ENCODE results near the gene RPS23. TPM values are rescaled to one million over a fixed set of nuclear protein-coding genes. Genes with fewer than 3 reads are reported as not detected.

RPS23 gene
- total RNA-seq, 2 experiments from 2014 or later = 2,952 to 3,790 TPM

DNA sequence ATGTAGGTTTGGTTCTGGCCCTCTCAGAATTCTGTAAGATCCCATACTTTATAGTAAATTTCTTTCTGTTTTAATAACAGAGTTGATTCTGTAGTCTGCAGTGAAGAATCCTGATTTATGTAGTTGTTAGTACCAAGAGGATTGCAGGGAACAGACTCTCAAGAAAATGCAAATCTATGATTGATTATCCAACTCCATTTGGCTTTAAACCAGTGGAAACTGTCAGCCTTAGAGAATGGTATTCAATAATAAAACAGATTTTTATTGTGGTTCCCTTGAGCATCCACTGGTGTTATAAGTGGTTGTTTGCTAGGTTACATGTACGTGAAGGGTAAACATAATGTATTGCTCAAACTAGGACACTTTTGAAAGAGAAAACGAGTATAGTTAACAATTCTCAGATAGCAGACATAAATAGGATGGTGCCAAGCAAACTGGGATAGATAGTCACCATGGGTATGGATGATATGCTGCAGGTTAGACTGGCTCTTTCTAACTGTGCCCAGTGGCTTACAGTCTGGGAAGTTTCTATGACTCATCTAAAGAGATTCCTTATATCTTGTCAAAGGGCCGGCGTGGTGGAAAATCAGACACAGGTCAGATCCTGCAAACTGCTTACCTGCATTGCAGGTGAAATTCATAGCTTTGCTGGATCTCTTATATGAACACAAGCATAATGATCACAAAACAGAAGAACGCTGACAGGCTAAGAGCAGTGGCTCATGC lies 41.7 kb upstream of the RPS23 start:
- ChIA-PET POLR2A (no interaction called here), CTCF (ENCODE audit: unreplicated experiment) (no interaction called here)
- H3K4me1 ChIP-seq (ENCODE audit: insufficient read depth, low read length, poor library complexity, severe bottlenecking) = no peaks in the 10 kb centered on the region
- no peaks in the 10 kb centered on the region for H4K20me1 ChIP-seq (ENCODE audit: insufficient read depth, low read length)
- H3K79me2 ChIP-seq (ENCODE audit: insufficient read depth, low read depth, low read length) = no peaks in the 10 kb centered on the region
- intact Hi-C loops (cut with micrococcal nuclease; ENCODE audit: unreplicated experiment) = no loop called here
- H3K4me3 ChIP-seq (ENCODE audit: low read depth, low read length, poor library complexity, severe bottlenecking) = no peak overlapping the region
- H3K27ac ChIP-seq (ENCODE audit: low read depth, low read length, poor library complexity, severe bottlenecking) = no peak overlapping the region
- BruUV-seq (replicated peaks) = no TSS peak
- DNase-seq (ENCODE audit: low spot score) = no peak
- TF ChIP-seq EZH2phosphoT487 (IDR thresholded peaks at IDR 0.05; ENCODE audit: borderline replicate concordance, low read depth, low read length) = no peak
- TF ChIP-seq, protein P1, sequence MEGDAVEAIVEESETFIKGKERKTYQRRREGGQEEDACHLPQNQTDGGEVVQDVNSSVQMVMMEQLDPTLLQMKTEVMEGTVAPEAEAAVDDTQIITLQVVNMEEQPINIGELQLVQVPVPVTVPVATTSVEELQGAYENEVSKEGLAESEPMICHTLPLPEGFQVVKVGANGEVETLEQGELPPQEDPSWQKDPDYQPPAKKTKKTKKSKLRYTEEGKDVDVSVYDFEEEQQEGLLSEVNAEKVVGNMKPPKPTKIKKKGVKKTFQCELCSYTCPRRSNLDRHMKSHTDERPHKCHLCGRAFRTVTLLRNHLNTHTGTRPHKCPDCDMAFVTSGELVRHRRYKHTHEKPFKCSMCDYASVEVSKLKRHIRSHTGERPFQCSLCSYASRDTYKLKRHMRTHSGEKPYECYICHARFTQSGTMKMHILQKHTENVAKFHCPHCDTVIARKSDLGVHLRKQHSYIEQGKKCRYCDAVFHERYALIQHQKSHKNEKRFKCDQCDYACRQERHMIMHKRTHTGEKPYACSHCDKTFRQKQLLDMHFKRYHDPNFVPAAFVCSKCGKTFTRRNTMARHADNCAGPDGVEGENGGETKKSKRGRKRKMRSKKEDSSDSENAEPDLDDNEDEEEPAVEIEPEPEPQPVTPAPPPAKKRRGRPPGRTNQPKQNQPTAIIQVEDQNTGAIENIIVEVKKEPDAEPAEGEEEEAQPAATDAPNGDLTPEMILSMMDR (conservative IDR thresholded peaks at IDR 0.05; ENCODE audit: low read length) = no peak
- no peaks in the 10 kb centered on the region for H3K9me2 ChIP-seq (ENCODE audit: insufficient read depth, low read length)
- H3K4me2 ChIP-seq (ENCODE audit: low read length) = no peak overlapping the region
- no peaks in the 10 kb centered on the region for H3K9me3 ChIP-seq (ENCODE audit: low read length)
- no peaks in the 10 kb centered on the region for H3K36me3 ChIP-seq (ENCODE audit: insufficient read depth, low read length)
- no peak overlapping the region for H2AFZ ChIP-seq (ENCODE audit: low read length)

DNA sequence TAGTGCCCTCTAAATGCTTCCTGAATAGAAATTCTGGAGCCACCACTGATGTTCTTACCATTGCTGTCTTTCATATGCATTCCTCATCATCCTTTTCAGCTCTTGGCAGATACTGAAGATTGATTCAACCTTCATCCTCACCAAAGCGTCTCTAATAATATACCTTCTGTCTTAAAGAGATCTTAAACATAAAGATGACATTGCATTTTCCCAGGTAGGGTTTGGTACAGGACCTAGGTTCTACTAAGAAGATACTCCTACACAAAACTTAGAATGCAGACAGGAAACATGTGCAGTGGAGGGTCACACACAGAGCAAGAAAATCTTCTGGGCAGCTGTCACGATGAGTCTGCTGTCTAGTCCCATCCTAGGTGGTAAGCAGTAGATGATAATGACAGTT lies 41.0 kb upstream of the RPS23 start:
- TF ChIP-seq, protein P1 (conservative IDR thresholded peaks at IDR 0.05; ENCODE audit: low read length) = no peak
- no peak for TF ChIP-seq EZH2phosphoT487 (IDR thresholded peaks at IDR 0.05; ENCODE audit: borderline replicate concordance, low read depth, low read length)

DNA sequence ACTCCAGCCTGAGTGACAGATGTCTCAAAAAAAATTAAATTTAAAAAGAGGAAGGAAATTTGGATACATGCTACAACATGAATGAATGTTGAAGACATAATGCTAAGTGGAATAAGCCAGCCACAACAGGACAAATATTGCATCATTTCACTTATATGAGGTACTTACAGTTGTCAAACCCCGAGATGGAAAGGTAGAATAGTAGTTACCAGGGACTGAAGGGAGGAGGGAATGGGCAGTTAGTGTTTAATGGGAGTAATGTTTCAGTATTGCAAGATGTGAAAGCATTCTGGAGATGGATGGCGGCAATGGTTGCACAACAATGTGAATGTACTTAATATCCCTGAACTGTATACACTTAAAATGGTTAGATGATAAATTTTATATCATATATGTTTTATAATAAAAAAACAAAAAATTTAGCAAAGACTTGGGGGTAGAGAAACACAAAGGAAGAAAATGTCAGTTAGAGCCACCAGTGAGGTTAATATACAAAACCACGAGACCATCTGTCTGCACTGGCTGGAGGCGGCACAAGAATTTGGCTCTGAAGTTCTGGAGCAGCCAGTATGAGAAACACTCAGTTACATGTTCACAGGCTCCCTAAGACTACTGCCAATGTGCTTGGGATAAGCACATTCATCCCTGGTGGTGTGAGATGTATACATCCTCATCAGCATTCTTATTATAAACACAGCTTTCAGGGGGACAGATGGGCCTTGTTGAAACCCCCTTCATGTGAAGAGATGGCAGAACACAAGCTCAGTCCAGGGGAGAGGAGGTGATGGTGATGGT lies 37.0 kb upstream of the RPS23 start:
- Histone ChIP-seq H4K20me1 (ENCODE audit: insufficient read depth, low read length) (no peaks in the 10 kb centered on the region), H3K4me2 (ENCODE audit: low read length) (no peak overlapping the region), H2AFZ (ENCODE audit: low read length) (no peak overlapping the region), H3K9me2 (ENCODE audit: insufficient read depth, low read length) (no peaks in the 10 kb centered on the region), H3K27ac (ENCODE audit: low read depth, low read length, poor library complexity, severe bottlenecking) (no peak overlapping the region), H3K36me3 (ENCODE audit: insufficient read depth, low read length) (no peaks in the 10 kb centered on the region), H3K79me2 (ENCODE audit: insufficient read depth, low read depth, low read length) (no peaks in the 10 kb centered on the region), H3K9me3 (ENCODE audit: low read length) (no peaks in the 10 kb centered on the region), H3K4me3 (ENCODE audit: low read depth, low read length, poor library complexity, severe bottlenecking) (no peak overlapping the region), H3K4me1 (ENCODE audit: insufficient read depth, low read length, poor library complexity, severe bottlenecking) (no peaks in the 10 kb centered on the region)
- TF ChIP-seq, protein P1 (conservative IDR thresholded peaks at IDR 0.05; ENCODE audit: low read length) = no peak
- no peak for TF ChIP-seq EZH2phosphoT487 (IDR thresholded peaks at IDR 0.05; ENCODE audit: borderline replicate concordance, low read depth, low read length)
- intact Hi-C loops (cut with micrococcal nuclease; ENCODE audit: unreplicated experiment) = no loop called here
- DNase-seq (ENCODE audit: low spot score) = no peak
- ChIA-PET CTCF (ENCODE audit: unreplicated experiment) (no interaction called here), POLR2A (no interaction called here)
- no TSS peak for BruUV-seq (replicated peaks)

More for the DNA sequence above, 41.0 kb upstream of the RPS23 start:
- no peak overlapping the region for H3K4me2 ChIP-seq (ENCODE audit: low read length)
- ChIA-PET CTCF (ENCODE audit: unreplicated experiment) (no interaction called here), POLR2A (no interaction called here)
- no peaks in the 10 kb centered on the region for H3K4me1 ChIP-seq (ENCODE audit: insufficient read depth, low read length, poor library complexity, severe bottlenecking)
- H4K20me1 ChIP-seq (ENCODE audit: insufficient read depth, low read length) = no peaks in the 10 kb centered on the region
- no peak for DNase-seq (ENCODE audit: low spot score)
- intact Hi-C loops (cut with micrococcal nuclease; ENCODE audit: unreplicated experiment) = no loop called here
- H3K79me2 ChIP-seq (ENCODE audit: insufficient read depth, low read depth, low read length) = no peaks in the 10 kb centered on the region
- BruUV-seq (replicated peaks) = no TSS peak
- no peak overlapping the region for H3K27ac ChIP-seq (ENCODE audit: low read depth, low read length, poor library complexity, severe bottlenecking)
- H3K9me3 ChIP-seq (ENCODE audit: low read length) = no peaks in the 10 kb centered on the region
- no peaks in the 10 kb centered on the region for H3K9me2 ChIP-seq (ENCODE audit: insufficient read depth, low read length)
- no peak overlapping the region for H2AFZ ChIP-seq (ENCODE audit: low read length)
- H3K36me3 ChIP-seq (ENCODE audit: insufficient read depth, low read length) = no peaks in the 10 kb centered on the region
- no peak overlapping the region for H3K4me3 ChIP-seq (ENCODE audit: low read depth, low read length, poor library complexity, severe bottlenecking)
